OCI-LY1 (cell line): ENCODE results near the gene NACC2.

Experiments
- CTCF ChIP-seq: fragments of 200-600 bp; sonication (generic), shearing (Covaris generic); IDR thresholded peaks from 2 replicates; pipeline ENCODE4 v1.5.1; 2017; ENCODE audit warnings: mild to moderate bottlenecking, antibody characterized with exemption, low read length, moderate library complexity, mixed read lengths
- EZH2 ChIP-seq: fragments of 200-600 bp; sonication (generic), shearing (Covaris generic); IDR thresholded peaks from 2 replicates; pipeline ENCODE4 v1.8.0; 2017; ENCODE audit warnings: borderline replicate concordance, mixed run types, mild to moderate bottlenecking, antibody characterized with exemption, low read length, moderate library complexity, mixed read lengths

DNA sequence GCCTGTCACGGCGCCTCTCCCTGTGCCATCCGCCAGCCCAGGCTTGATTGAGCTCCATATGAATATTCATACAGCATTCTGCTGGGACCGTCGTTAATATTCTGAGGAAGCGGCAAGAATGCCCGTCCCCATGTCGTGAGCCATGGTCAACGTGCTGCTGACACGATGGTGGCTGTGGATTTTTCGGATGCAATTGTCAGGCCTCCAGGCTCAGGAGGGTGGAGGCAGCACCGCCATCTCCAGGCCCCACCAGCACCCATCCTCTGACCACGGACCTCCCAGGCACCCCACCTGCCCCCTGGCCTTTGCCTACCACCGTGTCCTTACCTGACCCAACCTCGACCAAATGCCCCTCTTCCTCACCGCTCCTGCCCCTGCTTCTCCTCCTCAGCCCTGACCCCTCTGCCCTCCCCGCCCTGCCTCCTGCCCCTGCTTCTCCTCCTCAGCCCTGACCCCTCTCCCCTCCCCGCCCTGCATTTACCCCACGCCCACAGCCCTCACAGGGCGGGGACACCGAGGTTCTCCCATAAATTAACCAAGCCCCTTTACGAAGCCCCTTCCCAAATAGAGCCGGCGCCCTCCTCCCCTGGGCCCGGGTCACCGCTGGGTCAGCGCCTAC, 13.7 kb upstream of the NACC2 start:
- TF ChIP-seq CTCF, result no peak
- TF ChIP-seq EZH2, result no peak
